HG03342 (cell line): Measurements from ENCODE around the gene HMCN1.
A peak's percentile ranks its signal among the peaks of the same experiment; 100 is the strongest.
"Not testable (repeated sequence)": the region's sequence is repeated elsewhere in the genome, so short reads cannot be mapped to it uniquely, and the experiment has no call there.

Experiments used
- ATAC-seq: cut with Tn5 transposase; IDR thresholded peaks from one replicate; pipeline ENCODE4 v1.9.1; 2021; ENCODE audit warnings: mild to moderate bottlenecking, moderate library complexity; ENCODE audit not compliant: unreplicated experiment

The HMCN1 gene

GRCh38 chr1:185739967-185740366 lies 5.8 kb downstream of the HMCN1 start:
- ATAC-seq = peak; percentile 73

- no peak for ATAC-seq
Measured at GRCh38 chr1:185741551-185741950, 7.4 kb downstream of the HMCN1 start.

- no peak for ATAC-seq
Measured at GRCh38 chr1:185742403-185742802, 8.2 kb downstream of the HMCN1 start.

GRCh38 chr1:185745165-185745564 lies 11.0 kb downstream of the HMCN1 start:
- ATAC-seq = no peak

GRCh38 chr1:185759061-185759460 lies 24.9 kb downstream of the HMCN1 start:
- no peak for ATAC-seq

GRCh38 chr1:185761841-185762240 lies 27.6 kb downstream of the HMCN1 start:
- ATAC-seq = no peak

- no peak for ATAC-seq
Measured at GRCh38 chr1:185767508-185768120, 33.4 kb downstream of the HMCN1 start.

GRCh38 chr1:185768371-185768770 lies 34.2 kb downstream of the HMCN1 start:
- no peak for ATAC-seq

- ATAC-seq = no peak
Measured at GRCh38 chr1:185769136-185769535, 34.9 kb downstream of the HMCN1 start.

GRCh38 chr1:185774394-185774793 lies 40.2 kb downstream of the HMCN1 start:
- ATAC-seq = no peak

- no peak for ATAC-seq
Measured at GRCh38 chr1:185775501-185775900, 41.3 kb downstream of the HMCN1 start.

- ATAC-seq = no peak
Measured at GRCh38 chr1:185776522-185776921, 42.3 kb downstream of the HMCN1 start.

GRCh38 chr1:185783860-185784259 lies 49.7 kb downstream of the HMCN1 start:
- not testable (repeated sequence) for ATAC-seq

GRCh38 chr1:185785586-185785985 lies 51.4 kb downstream of the HMCN1 start:
- no peak for ATAC-seq

GRCh38 chr1:185786524-185786923 lies 52.3 kb downstream of the HMCN1 start:
- ATAC-seq = no peak

GRCh38 chr1:185787238-185787637 lies 53.0 kb downstream of the HMCN1 start:
- no peak for ATAC-seq

GRCh38 chr1:185788386-185788785 lies 54.2 kb downstream of the HMCN1 start:
- ATAC-seq = no peak

- no peak for ATAC-seq
Measured at GRCh38 chr1:185789501-185790193, 55.5 kb downstream of the HMCN1 start.

- no peak for ATAC-seq
Measured at GRCh38 chr1:185790194-185790735, 56.1 kb downstream of the HMCN1 start.

GRCh38 chr1:185792040-185792439 lies 57.8 kb downstream of the HMCN1 start:
- no peak for ATAC-seq

- not testable (repeated sequence) for ATAC-seq
Measured at GRCh38 chr1:185794495-185794894, 60.3 kb downstream of the HMCN1 start.

GRCh38 chr1:185795181-185795580 lies 61.0 kb downstream of the HMCN1 start:
- no peak for ATAC-seq
